ENCODE results near the gene ZBTB5. TPM values are rescaled to one million over a fixed set of nuclear protein-coding genes. Genes with fewer than 3 reads are reported as not detected.
"Not testable (repeated sequence)": the region's sequence is repeated elsewhere in the genome, so short reads cannot be mapped to it uniquely, and the experiment has no call there.

The ZBTB5 gene
- total and polyA plus RNA-seq, 2 of the 8 experiments (the other 6 are each of a cell fraction or from before 2014, with no cell fraction given), result 13.3 to 14.5 TPM

DNA sequence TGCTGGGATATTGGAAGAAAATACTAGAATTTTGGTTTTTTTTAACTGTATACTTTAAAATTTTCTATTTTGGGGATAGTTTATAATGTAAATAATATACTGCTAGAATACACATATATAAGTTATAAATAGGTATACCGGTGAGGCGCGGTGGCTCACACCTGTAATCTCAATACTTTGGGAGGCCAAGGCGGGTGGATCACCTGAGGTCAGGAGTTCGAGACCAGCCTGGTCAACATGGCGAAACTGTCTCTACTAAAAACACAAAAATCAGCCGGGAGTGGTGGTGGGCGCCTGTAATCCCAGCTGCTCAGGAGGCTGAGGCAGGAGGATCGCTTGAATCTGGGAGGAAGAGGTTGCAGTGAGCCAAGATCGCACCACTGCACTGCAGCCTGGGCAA, 49.2 kb upstream of the ZBTB5 start:
- H2BK20ac ChIP-seq (ENCODE audit: low read length); H3K36me3 ChIP-seq (ENCODE audit: control insufficient read depth in 2 of 4, insufficient read depth in 4 of 4, low read length in 3 of 4); H3K27me3 ChIP-seq (replicated peaks in 1 of 4; ENCODE audit: control insufficient read depth in 3 of 4, extremely low read depth in 1 of 4, insufficient read depth in 3 of 4, low read length in 3 of 4); H4K91ac ChIP-seq (replicated peaks; ENCODE audit: insufficient read length, low read length); H2AK5ac ChIP-seq (ENCODE audit: low read depth, low read length); FAIRE-seq; H3K18ac ChIP-seq (ENCODE audit: extremely low read depth, low read length); H2BK12ac ChIP-seq (ENCODE audit: low read depth, low read length); H3K23me2 ChIP-seq (ENCODE audit: low read depth, low read length); H3K79me1 ChIP-seq (ENCODE audit: low read depth, low read length); H4K5ac ChIP-seq (ENCODE audit: insufficient read length, low read depth, low read length); H2AFZ ChIP-seq (ENCODE audit: low read length); H3K79me2 ChIP-seq (ENCODE audit: control insufficient read depth in 1 of 2, insufficient read depth in 2 of 2, low read length in 2 of 2); H3K23ac ChIP-seq (ENCODE audit: insufficient read length); H4K8ac ChIP-seq (ENCODE audit: extremely low read depth, insufficient read depth, low read length); DNase-seq (ENCODE audit: low read depth in 1 of 2, low spot score in 2 of 2); H3K4me3 ChIP-seq (ENCODE audit: extremely low read depth in 1 of 4, insufficient read depth in 2 of 4, low read depth in 3 of 4, low read length in 4 of 4); H2BK5ac ChIP-seq (ENCODE audit: low read depth, low read length); H3K4ac ChIP-seq (replicated peaks; ENCODE audit: insufficient read length, low read depth, low read length); H4K20me1 ChIP-seq (replicated peaks in 1 of 2; ENCODE audit: control insufficient read depth in 1 of 2, insufficient read depth in 2 of 2, low read length in 2 of 2); H3K56ac ChIP-seq (replicated peaks; ENCODE audit: insufficient read length, low read depth, low read length); H2BK15ac ChIP-seq (ENCODE audit: low read length); H3K27ac ChIP-seq (ENCODE audit: low read depth, low read length); H3K4me2 ChIP-seq (ENCODE audit: insufficient read depth in 1 of 2, low read depth in 2 of 2, low read length in 2 of 2); H3K4me1 ChIP-seq (replicated peaks in 1 of 4; ENCODE audit: control insufficient read depth in 3 of 4, insufficient read depth in 4 of 4, low read length in 3 of 4); H3K14ac ChIP-seq (ENCODE audit: insufficient read length); H3K9ac ChIP-seq (replicated peaks in 1 of 4; ENCODE audit: extremely low read depth in 1 of 4, low read depth in 3 of 4, low read length in 3 of 4); H2BK120ac ChIP-seq (replicated peaks; ENCODE audit: low read depth, low read length); H3K9me3 ChIP-seq (ENCODE audit: insufficient read depth in 2 of 2, low read depth in 1 of 2, low read length in 1 of 2): not testable (repeated sequence)
- ChIA-PET CTCF (ENCODE audit: partially characterized antibody) (interaction anchor here (0.9 to 1.1 kb wide), 3 partner anchors 12 to 24 kb away, joined by 3 to 4 read pairs (median 3); no protein-coding TSS in a partner anchor), POLR2A (ENCODE audit: partially characterized antibody) (interaction anchor here (1.0 to 1.6 kb wide), 2 partner anchors 9 to 28 kb away, joined by 3 to 4 read pairs; partner anchors contain the start of gene POLR1E)
- WGBS, 2 experiments (ENCODE audit: extremely low coverage in 1 of 2, insufficient coverage in 1 of 2, insufficient read length in 1 of 2, insufficient replicate concordance in 2 of 2, low coverage in 1 of 2, low lambda C conversion rate in 2 of 2, missing lambda C conversion rate in 1 of 2), result 95% methylated on average over 10 of the region's 10 CpGs; no CpG with 5 or more reads in 1 of the 2 experiments

Data from H1 (cell line).